Measurements from ENCODE around the gene PPP1R17. TPM values are rescaled to one million over a fixed set of nuclear protein-coding genes. Genes with fewer than 3 reads are reported as not detected.

The PPP1R17 gene
- polyA plus RNA-seq, 4 donors = not detected

DNA sequence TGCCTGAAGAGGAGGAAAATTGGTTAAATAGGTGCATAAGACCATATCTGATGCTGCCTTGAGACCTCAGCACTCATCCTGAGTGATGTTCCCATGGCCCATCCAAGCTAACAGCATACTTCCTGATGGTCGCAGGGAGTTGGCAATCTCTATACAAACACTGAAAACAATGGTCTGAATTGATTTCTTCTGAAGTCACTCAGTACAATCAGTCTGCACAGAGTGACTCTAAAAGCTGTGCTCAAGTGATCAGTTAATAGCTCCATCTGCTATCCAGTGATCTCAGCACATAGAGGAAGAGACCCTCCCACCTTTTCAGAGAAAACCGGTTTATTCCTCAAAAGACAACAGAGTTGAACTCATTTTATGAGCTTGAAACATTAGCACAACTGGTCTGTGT is 3.9 kb downstream of the PPP1R17 start:
- FAIRE-seq (no peak), DNase-seq (no peak)
- Histone ChIP-seq H3K27ac (ENCODE audit: low read depth in 1 of 3, low read length in 2 of 3) (no peak overlapping the region), H3K9me3 (ENCODE audit: control insufficient read depth in 2 of 2, insufficient read depth in 1 of 2, low read depth in 1 of 2, low read length in 1 of 2) (no peaks in the 10 kb centered on the region), H3K36me3 (ENCODE audit: control insufficient read depth in 3 of 3, insufficient read depth in 2 of 3, low read depth in 1 of 3, low read length in 3 of 3) (no peaks in the 10 kb centered on the region), H3K4me1 (ENCODE audit: control insufficient read depth in 3 of 3, insufficient read depth in 2 of 3, low read depth in 1 of 3, low read length in 2 of 3) (no peaks in the 10 kb centered on the region), H3K27me3 (ENCODE audit: control insufficient read depth in 3 of 3, insufficient read depth in 3 of 3, low read length in 3 of 3) (peaks cover 0 to 3% (median 0%) of the 10 kb centered on the region in 3 donors), H3K4me3 (ENCODE audit: low read depth in 1 of 3, low read length in 3 of 3) (no peak overlapping the region)
- 32 to 36% (median 34%) methylated on average over 2 of the region's 2 CpGs for WGBS, 3 donors

DNA sequence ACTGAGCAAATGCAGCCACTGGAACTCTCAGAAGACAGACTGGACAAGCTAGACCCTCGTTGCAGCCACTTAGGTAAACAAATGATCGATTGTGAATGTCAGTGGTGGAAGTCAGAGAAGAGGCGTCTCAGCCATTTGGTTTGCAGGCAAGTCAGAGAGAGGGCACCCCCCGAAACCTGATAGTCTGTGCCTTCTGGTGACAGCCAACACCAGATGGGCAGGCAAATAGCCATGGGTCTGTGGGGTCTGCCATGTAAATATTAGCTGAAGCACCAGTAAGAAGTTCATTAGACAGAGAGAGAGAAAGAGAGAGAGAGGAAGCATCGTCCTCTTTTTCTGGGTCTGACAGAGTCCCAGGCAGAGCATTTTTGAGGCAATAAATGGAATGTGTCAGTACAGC is 5.4 kb downstream of the PPP1R17 start:
- Histone ChIP-seq H3K36me3 (ENCODE audit: control insufficient read depth in 3 of 3, insufficient read depth in 2 of 3, low read depth in 1 of 3, low read length in 3 of 3) (no peaks in the 10 kb centered on the region), H3K4me3 (ENCODE audit: low read depth in 1 of 3, low read length in 3 of 3) (no peak overlapping the region), H3K27me3 (ENCODE audit: control insufficient read depth in 3 of 3, insufficient read depth in 3 of 3, low read length in 3 of 3) (no peaks in the 10 kb centered on the region), H3K4me1 (ENCODE audit: control insufficient read depth in 3 of 3, insufficient read depth in 2 of 3, low read depth in 1 of 3, low read length in 2 of 3) (no peaks in the 10 kb centered on the region), H3K27ac (ENCODE audit: low read depth in 1 of 3, low read length in 2 of 3) (no peak overlapping the region), H3K9me3 (ENCODE audit: control insufficient read depth in 2 of 2, insufficient read depth in 1 of 2, low read depth in 1 of 2, low read length in 1 of 2) (no peaks in the 10 kb centered on the region)
- no peak for FAIRE-seq
- DNase-seq = no peak
- 26 to 34% (median 32%) methylated on average over 5 of the region's 5 CpGs for WGBS, 3 donors

DNA sequence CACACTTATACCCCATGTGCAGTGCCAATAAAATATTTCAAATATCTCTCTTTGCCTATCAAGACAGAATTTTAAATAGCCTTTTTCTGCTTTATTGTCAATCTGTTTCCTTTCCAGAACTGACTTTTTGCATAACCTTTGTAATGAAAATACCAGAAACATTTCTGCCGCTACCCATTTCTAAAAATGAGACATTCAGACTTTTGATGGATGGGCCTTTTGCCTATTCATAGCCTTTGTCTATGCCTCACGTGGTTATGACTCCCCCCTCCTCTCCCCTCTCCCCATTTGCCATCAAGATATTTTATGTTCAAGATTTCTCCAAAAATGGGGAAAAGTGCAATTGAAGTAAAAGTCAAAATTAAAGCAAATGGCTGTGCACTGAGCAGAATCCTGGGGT is 5.9 kb downstream of the PPP1R17 start:
- Histone ChIP-seq H3K4me1 (ENCODE audit: control insufficient read depth in 3 of 3, insufficient read depth in 2 of 3, low read depth in 1 of 3, low read length in 2 of 3) (no peaks in the 10 kb centered on the region), H3K9me3 (ENCODE audit: control insufficient read depth in 2 of 2, insufficient read depth in 1 of 2, low read depth in 1 of 2, low read length in 1 of 2) (no peaks in the 10 kb centered on the region), H3K4me3 (ENCODE audit: low read depth in 1 of 3, low read length in 3 of 3) (no peak overlapping the region), H3K36me3 (ENCODE audit: control insufficient read depth in 3 of 3, insufficient read depth in 2 of 3, low read depth in 1 of 3, low read length in 3 of 3) (no peaks in the 10 kb centered on the region), H3K27me3 (ENCODE audit: control insufficient read depth in 3 of 3, insufficient read depth in 3 of 3, low read length in 3 of 3) (no peaks in the 10 kb centered on the region), H3K27ac (ENCODE audit: low read depth in 1 of 3, low read length in 2 of 3) (no peak overlapping the region)
- no peak for DNase-seq
- FAIRE-seq = no peak
- 53 to 57% (median 54%) methylated on average over 2 of the region's 2 CpGs for WGBS, 3 donors

DNA sequence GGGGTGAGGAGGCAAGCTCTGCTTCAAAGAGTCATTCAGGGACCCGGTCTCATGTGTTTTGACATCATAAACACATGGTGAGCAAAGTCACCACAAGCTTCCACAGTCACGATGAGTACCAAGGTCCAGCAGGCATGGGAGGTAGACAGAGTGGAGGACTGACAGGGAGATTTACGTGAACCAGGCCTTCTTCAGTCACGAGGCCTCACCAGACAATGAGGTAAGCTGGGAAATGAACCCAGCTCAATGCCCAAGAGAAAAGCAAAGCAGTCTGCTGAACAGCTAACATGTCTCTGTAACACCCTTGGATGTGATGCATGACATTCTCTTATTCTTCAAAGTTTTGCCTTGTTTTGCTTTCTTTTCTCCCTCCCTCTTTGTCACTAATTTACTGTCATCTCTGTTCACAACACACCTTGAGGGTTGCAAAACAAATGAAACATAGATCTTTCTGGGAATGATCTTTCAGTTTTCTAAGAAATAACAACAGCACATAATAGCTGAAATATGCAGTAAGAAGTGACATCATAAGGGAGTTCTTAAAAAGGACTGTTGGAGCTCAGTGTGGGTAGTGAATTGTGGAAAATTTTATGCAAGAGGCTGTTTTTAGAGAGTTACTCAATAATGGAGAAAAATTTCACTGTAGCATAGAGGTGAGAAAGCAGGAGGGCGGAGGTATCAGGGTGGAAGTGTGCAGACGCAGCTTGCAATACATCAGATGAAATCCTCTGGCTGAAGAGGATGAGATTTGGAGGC is 9.0 kb downstream of the PPP1R17 start:
- DNase-seq (no peak), FAIRE-seq (no peak)
- no peak overlapping the region for H3K4me3 ChIP-seq (ENCODE audit: low read depth in 1 of 3, low read length in 3 of 3)
- no peaks in the 10 kb centered on the region for H3K9me3 ChIP-seq (ENCODE audit: control insufficient read depth in 2 of 2, insufficient read depth in 1 of 2, low read depth in 1 of 2, low read length in 1 of 2)
- H3K4me1 ChIP-seq (ENCODE audit: control insufficient read depth in 3 of 3, insufficient read depth in 2 of 3, low read depth in 1 of 3, low read length in 2 of 3) = no peaks in the 10 kb centered on the region
- H3K36me3 ChIP-seq (ENCODE audit: control insufficient read depth in 3 of 3, insufficient read depth in 2 of 3, low read depth in 1 of 3, low read length in 3 of 3) = no peaks in the 10 kb centered on the region
- 62 to 72% (median 67%) methylated on average over 6 of the region's 6 CpGs for WGBS, 3 donors
- no peak overlapping the region for H3K27ac ChIP-seq (ENCODE audit: low read depth in 1 of 3, low read length in 2 of 3)
- H3K27me3 ChIP-seq (ENCODE audit: control insufficient read depth in 3 of 3, insufficient read depth in 3 of 3, low read length in 3 of 3) = peaks cover 0 to 3% (median 0%) of the 10 kb centered on the region in 3 donors

DNA sequence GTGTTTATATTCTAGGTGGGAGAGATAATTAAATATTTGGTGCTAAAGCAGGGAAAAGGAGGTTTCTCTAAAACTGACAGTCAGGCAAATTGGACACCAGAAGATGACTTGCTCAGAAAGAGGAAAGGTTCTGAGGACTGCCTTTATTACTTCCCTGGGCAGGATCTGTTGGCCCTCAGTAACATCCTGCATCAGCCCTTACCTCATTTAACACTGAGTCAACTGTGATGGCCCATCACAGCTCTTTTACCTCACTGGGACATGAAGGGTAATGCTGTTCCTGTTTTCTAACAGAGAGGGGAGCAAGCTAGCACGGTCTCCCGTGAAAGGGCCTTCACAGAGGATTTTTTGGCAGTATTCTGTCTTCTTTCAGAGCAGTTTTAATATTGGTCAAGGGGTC is 12.0 kb downstream of the PPP1R17 start:
- DNase-seq (no peak), FAIRE-seq (no peak)
- H3K27ac ChIP-seq (ENCODE audit: low read depth in 1 of 3, low read length in 2 of 3) = no peak overlapping the region
- H3K4me1 ChIP-seq (ENCODE audit: control insufficient read depth in 3 of 3, insufficient read depth in 2 of 3, low read depth in 1 of 3, low read length in 2 of 3) = no peaks in the 10 kb centered on the region
- H3K4me3 ChIP-seq (ENCODE audit: low read depth in 1 of 3, low read length in 3 of 3) = no peak overlapping the region
- WGBS, 3 donors = 51 to 63% (median 53%) methylated on average over 2 of the region's 2 CpGs
- no peaks in the 10 kb centered on the region for H3K36me3 ChIP-seq (ENCODE audit: control insufficient read depth in 3 of 3, insufficient read depth in 2 of 3, low read depth in 1 of 3, low read length in 3 of 3)
- peaks cover 0 to 3% (median 0%) of the 10 kb centered on the region in 3 donors for H3K27me3 ChIP-seq (ENCODE audit: control insufficient read depth in 3 of 3, insufficient read depth in 3 of 3, low read length in 3 of 3)
- H3K9me3 ChIP-seq (ENCODE audit: control insufficient read depth in 2 of 2, insufficient read depth in 1 of 2, low read depth in 1 of 2, low read length in 1 of 2) = no peaks in the 10 kb centered on the region

DNA sequence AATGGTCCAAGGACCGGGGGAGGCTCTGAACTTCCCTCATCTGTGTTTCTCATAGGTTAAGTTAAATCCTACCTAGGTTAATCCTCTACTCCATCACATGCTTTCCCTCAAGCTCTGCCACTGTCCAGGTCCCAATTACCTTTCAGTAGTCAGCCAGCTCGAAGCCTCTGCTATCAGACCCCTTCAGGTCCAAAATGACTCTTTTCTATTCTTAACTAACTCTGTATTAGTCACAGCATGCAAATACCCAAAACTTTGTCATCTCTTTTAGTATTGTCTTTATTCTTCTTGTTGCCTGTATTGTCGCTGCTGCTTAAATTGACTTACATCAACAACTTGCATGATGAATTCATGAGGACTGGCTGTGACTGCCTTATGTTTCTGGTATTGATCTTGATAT is 15.3 kb downstream of the PPP1R17 start:
- no peaks in the 10 kb centered on the region for H3K9me3 ChIP-seq (ENCODE audit: control insufficient read depth in 2 of 2, insufficient read depth in 1 of 2, low read depth in 1 of 2, low read length in 1 of 2)
- no peak for FAIRE-seq
- H3K36me3 ChIP-seq (ENCODE audit: control insufficient read depth in 3 of 3, insufficient read depth in 2 of 3, low read depth in 1 of 3, low read length in 3 of 3) = no peaks in the 10 kb centered on the region
- H3K27ac ChIP-seq (ENCODE audit: low read depth in 1 of 3, low read length in 2 of 3) = no peak overlapping the region
- 63 to 76% (median 73%) methylated on average over 3 of the region's 3 CpGs for WGBS, 3 donors
- H3K4me1 ChIP-seq (ENCODE audit: control insufficient read depth in 3 of 3, insufficient read depth in 2 of 3, low read depth in 1 of 3, low read length in 2 of 3) = no peaks in the 10 kb centered on the region
- H3K27me3 ChIP-seq (ENCODE audit: control insufficient read depth in 3 of 3, insufficient read depth in 3 of 3, low read length in 3 of 3) = peaks cover 0 to 3% (median 0%) of the 10 kb centered on the region in 3 donors
- H3K4me3 ChIP-seq (ENCODE audit: low read depth in 1 of 3, low read length in 3 of 3) = no peak overlapping the region
- no peak for DNase-seq

DNA sequence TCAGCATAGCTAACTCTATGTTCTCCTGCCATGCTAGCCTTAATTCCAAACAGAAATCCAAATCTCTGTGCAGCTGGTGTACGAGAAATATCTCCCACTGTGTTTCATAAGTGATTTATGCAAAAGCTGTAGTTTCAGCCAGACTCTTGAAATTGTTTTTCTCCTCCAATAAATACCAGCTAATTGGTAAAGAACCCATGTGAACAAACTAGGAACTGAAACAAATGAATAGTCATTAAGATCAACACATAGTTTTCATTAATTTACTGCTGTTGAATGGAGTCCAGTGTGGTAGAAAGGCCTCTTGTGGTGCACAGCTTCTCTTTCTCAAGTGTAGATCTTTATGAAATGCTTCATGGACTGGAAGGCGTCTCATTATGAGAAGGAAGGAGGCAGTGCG is 18.4 kb downstream of the PPP1R17 start:
- Histone ChIP-seq H3K4me3 (ENCODE audit: low read depth in 1 of 3, low read length in 3 of 3) (no peak overlapping the region), H3K36me3 (ENCODE audit: control insufficient read depth in 3 of 3, insufficient read depth in 2 of 3, low read depth in 1 of 3, low read length in 3 of 3) (no peaks in the 10 kb centered on the region), H3K9me3 (ENCODE audit: control insufficient read depth in 2 of 2, insufficient read depth in 1 of 2, low read depth in 1 of 2, low read length in 1 of 2) (no peaks in the 10 kb centered on the region), H3K27me3 (ENCODE audit: control insufficient read depth in 3 of 3, insufficient read depth in 3 of 3, low read length in 3 of 3) (no peaks in the 10 kb centered on the region), H3K27ac (ENCODE audit: low read depth in 1 of 3, low read length in 2 of 3) (no peak overlapping the region), H3K4me1 (ENCODE audit: control insufficient read depth in 3 of 3, insufficient read depth in 2 of 3, low read depth in 1 of 3, low read length in 2 of 3) (no peaks in the 10 kb centered on the region)
- FAIRE-seq = no peak
- no peak for DNase-seq
- whole genome bisulfite sequencing, 3 donors = 75 to 83% (median 81%) methylated on average over 3 of the region's 3 CpGs

DNA sequence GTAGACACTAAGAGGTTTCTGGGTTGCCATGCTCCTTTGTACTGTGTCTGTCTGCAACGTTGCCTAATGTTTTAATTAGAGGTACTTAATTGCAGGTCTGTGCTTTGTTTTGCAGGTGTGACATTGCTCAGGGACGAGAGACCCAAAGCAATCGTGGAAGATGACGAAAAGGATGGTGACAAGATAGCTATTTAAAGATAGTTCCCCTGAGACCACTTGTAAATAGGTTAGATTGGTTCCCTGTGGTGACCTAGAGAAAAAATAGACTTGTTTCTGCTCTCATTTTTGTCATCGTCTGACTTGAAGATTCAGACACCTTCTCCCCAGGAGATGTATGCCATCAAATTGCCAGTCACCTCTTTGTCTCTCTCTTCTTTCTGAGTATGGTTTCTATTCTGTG is 20.1 kb downstream of the PPP1R17 start:
- Histone ChIP-seq H3K27ac (ENCODE audit: low read depth in 1 of 3, low read length in 2 of 3) (no peak overlapping the region), H3K9me3 (ENCODE audit: control insufficient read depth in 2 of 2, insufficient read depth in 1 of 2, low read depth in 1 of 2, low read length in 1 of 2) (no peaks in the 10 kb centered on the region), H3K36me3 (ENCODE audit: control insufficient read depth in 3 of 3, insufficient read depth in 2 of 3, low read depth in 1 of 3, low read length in 3 of 3) (no peaks in the 10 kb centered on the region), H3K27me3 (ENCODE audit: control insufficient read depth in 3 of 3, insufficient read depth in 3 of 3, low read length in 3 of 3) (no peaks in the 10 kb centered on the region), H3K4me3 (ENCODE audit: low read depth in 1 of 3, low read length in 3 of 3) (no peak overlapping the region), H3K4me1 (ENCODE audit: control insufficient read depth in 3 of 3, insufficient read depth in 2 of 3, low read depth in 1 of 3, low read length in 2 of 3) (no peaks in the 10 kb centered on the region)
- 50 to 57% (median 51%) methylated on average over 5 of the region's 5 CpGs for WGBS, 3 donors
- no peak for FAIRE-seq
- no peak for DNase-seq

DNA sequence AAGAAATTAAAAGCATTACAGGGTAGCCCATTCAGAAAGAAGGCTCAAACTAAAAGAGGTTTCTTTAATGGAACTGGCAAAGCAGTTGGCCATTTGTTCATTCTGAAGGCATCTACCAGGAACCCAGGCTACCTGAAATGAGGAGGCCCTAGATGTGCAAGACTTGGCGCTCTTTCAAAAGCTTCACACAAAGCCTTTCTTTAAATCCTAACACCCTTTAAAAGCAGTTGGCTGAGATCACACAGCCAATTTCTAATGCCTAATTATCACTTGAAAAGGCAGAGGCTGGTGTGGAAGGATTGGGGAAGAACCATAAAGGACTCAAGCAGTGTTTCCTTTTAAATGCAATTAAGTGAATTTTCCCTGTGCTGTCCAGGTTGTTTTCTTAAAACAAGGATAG is 23.2 kb downstream of the PPP1R17 start:
- Histone ChIP-seq H3K27me3 (ENCODE audit: control insufficient read depth in 3 of 3, insufficient read depth in 3 of 3, low read length in 3 of 3) (no peaks in the 10 kb centered on the region), H3K4me1 (ENCODE audit: control insufficient read depth in 3 of 3, insufficient read depth in 2 of 3, low read depth in 1 of 3, low read length in 2 of 3) (no peaks in the 10 kb centered on the region), H3K4me3 (ENCODE audit: low read depth in 1 of 3, low read length in 3 of 3) (no peak overlapping the region), H3K36me3 (ENCODE audit: control insufficient read depth in 3 of 3, insufficient read depth in 2 of 3, low read depth in 1 of 3, low read length in 3 of 3) (no peaks in the 10 kb centered on the region), H3K9me3 (ENCODE audit: control insufficient read depth in 2 of 2, insufficient read depth in 1 of 2, low read depth in 1 of 2, low read length in 1 of 2) (no peaks in the 10 kb centered on the region), H3K27ac (ENCODE audit: low read depth in 1 of 3, low read length in 2 of 3) (no peak overlapping the region)
- DNase-seq = no peak
- 74 to 76% (median 74%) methylated on average over 1 of the region's 1 CpG for WGBS, 3 donors
- no peak for FAIRE-seq

Data from small intestine (tissue), 7 donors.